GM12874 (cell line): Measurements from ENCODE around the gene RIMS4.

Experiments
- TF ChIP-seq, protein P1 (sequence below): IDR thresholded peaks from 2 replicates; pipeline ENCODE4 v1.5.1; 2011; ENCODE audit warnings: low read depth, mild to moderate bottlenecking, control low read depth, low read length, moderate library complexity; ENCODE audit not compliant: insufficient read depth

Gene RIMS4

DNA sequence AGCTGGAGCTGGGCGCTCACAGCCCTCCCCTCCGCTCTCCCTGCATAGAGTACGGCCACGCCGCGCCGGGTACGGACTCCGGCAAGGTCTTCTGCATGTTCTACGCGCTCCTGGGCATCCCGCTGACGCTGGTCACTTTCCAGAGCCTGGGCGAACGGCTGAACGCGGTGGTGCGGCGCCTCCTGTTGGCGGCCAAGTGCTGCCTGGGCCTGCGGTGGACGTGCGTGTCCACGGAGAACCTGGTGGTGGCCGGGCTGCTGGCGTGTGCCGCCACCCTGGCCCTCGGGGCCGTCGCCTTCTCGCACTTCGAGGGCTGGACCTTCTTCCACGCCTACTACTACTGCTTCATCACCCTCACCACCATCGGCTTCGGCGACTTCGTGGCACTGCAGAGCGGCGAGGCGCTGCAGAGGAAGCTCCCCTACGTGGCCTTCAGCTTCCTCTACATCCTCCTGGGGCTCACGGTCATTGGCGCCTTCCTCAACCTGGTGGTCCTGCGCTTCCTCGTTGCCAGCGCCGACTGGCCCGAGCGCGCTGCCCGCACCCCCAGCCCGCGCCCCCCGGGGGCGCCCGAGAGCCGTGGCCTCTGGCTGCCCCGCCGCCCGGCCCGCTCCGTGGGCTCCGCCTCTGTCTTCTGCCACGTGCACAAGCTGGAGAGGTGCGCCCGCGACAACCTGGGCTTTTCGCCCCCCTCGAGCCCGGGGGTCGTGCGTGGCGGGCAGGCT is 60.1 kb downstream of the RIMS4 start:
- TF ChIP-seq, protein P1, sequence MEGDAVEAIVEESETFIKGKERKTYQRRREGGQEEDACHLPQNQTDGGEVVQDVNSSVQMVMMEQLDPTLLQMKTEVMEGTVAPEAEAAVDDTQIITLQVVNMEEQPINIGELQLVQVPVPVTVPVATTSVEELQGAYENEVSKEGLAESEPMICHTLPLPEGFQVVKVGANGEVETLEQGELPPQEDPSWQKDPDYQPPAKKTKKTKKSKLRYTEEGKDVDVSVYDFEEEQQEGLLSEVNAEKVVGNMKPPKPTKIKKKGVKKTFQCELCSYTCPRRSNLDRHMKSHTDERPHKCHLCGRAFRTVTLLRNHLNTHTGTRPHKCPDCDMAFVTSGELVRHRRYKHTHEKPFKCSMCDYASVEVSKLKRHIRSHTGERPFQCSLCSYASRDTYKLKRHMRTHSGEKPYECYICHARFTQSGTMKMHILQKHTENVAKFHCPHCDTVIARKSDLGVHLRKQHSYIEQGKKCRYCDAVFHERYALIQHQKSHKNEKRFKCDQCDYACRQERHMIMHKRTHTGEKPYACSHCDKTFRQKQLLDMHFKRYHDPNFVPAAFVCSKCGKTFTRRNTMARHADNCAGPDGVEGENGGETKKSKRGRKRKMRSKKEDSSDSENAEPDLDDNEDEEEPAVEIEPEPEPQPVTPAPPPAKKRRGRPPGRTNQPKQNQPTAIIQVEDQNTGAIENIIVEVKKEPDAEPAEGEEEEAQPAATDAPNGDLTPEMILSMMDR = peak; percentile 50

DNA sequence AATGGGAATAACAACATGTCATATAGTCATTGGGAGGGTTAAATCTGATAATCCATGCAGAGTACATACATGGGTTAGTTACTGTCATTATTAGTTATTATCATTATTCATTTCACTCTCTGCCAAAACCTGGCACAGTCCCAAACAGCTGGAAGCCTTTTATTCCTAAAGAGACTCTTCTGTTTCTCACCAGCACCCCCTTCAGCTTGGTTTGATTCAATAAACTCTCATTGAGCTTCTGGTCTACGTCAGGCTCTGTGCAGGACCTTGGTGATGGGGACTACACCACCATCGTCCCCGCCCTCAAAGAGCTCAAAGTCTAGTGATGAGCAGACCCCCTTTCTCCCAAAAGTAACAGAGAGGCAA is 62.4 kb downstream of the RIMS4 start:
- TF ChIP-seq, protein P1 = no peak

DNA sequence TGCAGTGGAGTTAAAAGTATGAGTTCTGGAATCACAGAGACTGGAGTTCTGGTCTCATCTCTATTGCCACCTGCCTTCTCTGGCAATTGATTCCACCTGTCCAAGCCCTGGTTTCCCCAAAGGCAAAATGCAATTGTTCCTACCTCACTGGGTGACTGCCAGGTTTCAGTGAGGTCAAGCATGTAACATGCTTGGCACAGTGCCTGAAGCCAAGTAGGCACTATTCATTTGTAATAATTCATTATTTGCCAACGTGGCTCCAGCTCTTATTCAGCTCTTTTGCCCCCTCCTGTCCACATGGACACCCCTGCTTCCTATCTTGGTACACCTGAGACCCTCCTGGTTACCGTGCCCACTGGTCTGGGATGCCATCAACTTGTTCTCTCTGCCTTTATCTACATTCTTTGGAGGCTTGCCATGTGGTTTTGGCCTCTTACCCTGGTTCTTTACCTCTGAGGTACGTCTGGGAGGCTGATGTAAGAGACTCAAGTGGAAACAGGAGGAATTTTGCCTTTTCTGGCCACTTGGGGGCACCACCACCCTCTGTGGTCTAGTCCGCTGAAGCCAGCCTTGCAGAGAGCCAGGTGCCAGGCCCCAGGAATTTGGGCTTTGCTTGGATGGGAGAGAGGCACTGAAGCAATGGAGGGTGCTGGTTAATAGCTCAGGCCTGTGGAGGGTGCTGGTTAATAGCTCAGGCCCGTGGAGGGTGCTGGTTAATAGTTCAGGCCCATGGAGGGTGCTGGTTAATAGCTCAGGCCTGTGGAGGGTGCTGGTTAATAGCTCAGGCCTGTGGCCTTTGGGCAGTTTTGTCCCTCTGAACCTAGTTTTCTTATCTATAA is 63.0 kb downstream of the RIMS4 start:
- TF ChIP-seq, protein P1 = peak; percentile 75

DNA sequence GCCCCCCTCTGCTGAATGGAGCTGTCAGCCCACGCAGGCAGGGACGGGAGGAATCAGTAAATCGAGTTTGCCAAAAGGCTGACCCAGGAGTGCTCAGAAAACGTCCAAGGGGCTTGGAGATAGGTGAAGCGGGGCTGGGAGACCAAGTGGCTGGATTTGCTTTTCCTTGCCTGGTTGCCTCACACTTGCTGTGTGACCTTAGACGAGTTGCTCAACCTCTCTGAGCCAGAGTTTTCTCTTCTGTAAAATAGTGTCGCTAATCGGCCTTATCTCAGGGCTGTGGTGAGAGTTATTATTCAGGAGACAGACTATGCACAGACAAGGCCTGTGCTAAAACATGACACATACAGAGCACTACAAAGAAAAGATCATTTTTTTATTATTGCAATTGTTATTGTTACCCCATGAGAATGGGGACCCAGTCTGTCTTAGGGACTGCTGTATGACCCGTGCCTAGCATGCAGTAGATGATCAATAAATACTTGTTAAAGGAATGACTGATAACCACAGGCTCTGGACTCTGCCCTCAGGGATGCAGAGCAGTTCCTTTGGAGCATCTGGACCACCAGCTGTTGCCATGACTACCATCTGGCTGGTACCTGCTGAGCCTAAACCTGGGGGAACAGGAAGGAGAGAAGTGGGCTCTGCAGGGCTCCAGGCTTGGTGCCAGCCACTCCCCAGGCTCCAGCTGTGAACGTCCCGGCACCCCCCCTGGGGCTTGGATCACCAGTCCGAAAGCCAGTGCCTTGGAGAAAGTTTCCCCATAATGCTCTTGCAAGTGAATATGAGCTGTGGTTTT is 63.8 kb downstream of the RIMS4 start:
- TF ChIP-seq, protein P1 = no peak

DNA sequence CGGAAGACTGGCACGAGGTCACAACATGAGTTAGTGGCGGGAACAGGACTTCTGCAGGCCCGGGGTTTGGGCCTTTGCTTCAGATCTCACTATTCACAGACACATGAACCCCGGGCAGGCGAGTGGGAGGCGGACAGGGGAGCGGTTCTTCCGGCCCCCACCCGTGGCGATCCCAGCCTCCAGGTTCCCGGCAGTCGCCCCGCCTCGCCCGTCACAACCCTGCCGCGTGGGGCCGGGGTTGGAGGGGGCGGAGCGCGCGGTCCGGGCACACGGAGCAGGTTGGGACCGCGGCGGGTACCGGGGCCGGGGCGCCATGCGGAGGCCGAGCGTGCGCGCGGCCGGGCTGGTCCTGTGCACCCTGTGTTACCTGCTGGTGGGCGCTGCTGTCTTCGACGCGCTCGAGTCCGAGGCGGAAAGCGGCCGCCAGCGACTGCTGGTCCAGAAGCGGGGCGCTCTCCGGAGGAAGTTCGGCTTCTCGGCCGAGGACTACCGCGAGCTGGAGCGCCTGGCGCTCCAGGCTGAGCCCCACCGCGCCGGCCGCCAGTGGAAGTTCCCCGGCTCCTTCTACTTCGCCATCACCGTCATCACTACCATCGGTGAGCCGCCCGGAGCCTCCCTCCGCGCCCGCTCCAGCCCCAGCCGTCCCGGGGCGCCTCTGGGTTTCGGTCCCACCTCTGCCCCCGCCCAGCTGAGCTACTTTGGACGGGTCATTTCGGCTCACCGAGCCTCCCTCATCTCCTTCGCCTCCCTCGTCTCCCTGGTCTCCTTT is 64.6 kb downstream of the RIMS4 start, which contains the start of gene KCNK15:
Gene KCNK15 (plus strand): TSS at position 268 of the 769 bp plus-strand sequence. CDS start 46 bp downstream, at position 314.
- TF ChIP-seq, protein P1 = no peak

DNA sequence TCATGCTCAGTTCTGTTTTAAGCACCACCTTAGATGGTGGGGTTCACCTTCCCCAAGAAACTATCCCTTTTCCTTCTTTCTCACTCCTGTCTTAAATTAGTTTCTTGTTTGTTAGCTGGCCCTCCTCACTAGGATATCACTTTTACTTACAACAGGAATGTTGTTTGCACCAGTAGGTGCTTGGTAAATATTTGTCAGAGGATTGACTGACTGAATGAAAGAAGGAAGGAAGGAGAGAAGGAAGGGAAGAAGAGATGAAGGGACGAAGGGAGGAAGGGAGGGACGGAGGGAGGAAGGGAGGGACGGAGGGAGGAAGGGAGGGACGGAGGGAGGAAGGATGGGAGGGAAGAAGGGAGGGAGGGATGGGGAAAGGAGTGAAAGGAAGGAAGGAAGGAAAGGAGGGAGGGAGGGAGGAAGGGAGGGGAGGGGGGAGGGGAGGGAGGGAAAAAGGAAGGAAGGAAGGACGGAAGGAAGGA is 65.2 kb downstream of the RIMS4 start:
- TF ChIP-seq, protein P1 = no peak
